Measurements from ENCODE around the gene LACTBL1.

DNA sequence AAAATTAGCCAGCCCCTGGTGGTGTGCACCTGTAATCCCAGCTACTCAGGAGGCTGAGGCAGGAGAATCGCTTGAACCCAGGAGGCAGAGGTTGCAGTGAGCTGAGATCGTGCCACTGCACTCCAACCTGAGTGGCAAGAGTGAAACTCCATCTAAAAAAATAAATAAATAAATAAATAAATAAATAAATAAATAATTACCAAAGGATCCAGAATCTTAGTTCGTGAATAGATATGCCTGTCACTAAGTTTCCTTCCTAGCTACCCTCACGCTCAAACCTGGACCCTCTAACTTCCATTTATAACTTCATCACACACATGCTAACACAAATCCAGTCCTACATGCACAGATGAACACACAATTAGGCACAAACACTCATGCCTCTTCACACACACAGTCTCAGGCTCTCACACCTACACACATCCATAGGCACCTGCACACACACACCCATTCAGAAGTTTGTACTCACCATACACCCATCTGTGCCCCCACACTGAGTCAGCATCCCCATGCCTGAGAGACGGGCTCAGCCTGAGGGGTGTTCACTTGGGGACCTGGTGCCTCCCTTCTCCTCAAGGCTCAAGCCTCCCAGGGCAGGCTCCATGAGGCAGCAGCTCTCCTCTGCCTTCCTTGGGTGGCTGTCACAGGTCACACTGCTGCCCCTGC lies 61.5 kb downstream of the LACTBL1 start:
- TF ChIP-seq, protein P1, sequence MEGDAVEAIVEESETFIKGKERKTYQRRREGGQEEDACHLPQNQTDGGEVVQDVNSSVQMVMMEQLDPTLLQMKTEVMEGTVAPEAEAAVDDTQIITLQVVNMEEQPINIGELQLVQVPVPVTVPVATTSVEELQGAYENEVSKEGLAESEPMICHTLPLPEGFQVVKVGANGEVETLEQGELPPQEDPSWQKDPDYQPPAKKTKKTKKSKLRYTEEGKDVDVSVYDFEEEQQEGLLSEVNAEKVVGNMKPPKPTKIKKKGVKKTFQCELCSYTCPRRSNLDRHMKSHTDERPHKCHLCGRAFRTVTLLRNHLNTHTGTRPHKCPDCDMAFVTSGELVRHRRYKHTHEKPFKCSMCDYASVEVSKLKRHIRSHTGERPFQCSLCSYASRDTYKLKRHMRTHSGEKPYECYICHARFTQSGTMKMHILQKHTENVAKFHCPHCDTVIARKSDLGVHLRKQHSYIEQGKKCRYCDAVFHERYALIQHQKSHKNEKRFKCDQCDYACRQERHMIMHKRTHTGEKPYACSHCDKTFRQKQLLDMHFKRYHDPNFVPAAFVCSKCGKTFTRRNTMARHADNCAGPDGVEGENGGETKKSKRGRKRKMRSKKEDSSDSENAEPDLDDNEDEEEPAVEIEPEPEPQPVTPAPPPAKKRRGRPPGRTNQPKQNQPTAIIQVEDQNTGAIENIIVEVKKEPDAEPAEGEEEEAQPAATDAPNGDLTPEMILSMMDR (IDR thresholded peaks at IDR 0.05) = no peak
- TF ChIP-seq ZFX (IDR thresholded peaks at IDR 0.05; ENCODE audit: borderline replicate concordance) = no peak

Data from 22Rv1 (cell line).